GM12891 (cell line): ENCODE measurements around the gene FAM167B.

Experiments used
- PAX5 ChIP-seq: IDR thresholded peaks from 2 replicates; pipeline ENCODE4 v1.6.1; 2011; ENCODE audit warnings: low read length, moderate library complexity, mild to moderate bottlenecking; ENCODE audit not compliant: insufficient read depth, severe bottlenecking
- POLR2A ChIP-seq: IDR thresholded peaks from 2 replicates; pipeline ENCODE4 v1.6.1; 2011; ENCODE audit warnings: low read depth, low read length, control low read depth
- POLR2AphosphoS5 ChIP-seq: IDR thresholded peaks from 2 replicates; pipeline ENCODE4 v1.6.1; 2011; ENCODE audit warnings: low read depth, low read length, control low read depth
- POU2F2 ChIP-seq: IDR thresholded peaks from 2 replicates; pipeline ENCODE4 v1.6.1; 2011; ENCODE audit warnings: low read depth, mild to moderate bottlenecking, control low read depth, low read length, moderate library complexity
- SPI1 ChIP-seq: IDR thresholded peaks from 2 replicates; pipeline ENCODE4 v1.6.1; 2011; ENCODE audit warnings: low read depth, low read length, control low read depth
- TAF1 ChIP-seq: IDR thresholded peaks from 2 replicates; pipeline ENCODE4 v1.6.1; 2011; ENCODE audit warnings: low read depth, low read length, control low read depth

- TF ChIP-seq TAF1 (no peak), POLR2AphosphoS5 (no peak), POLR2A (no peak), POU2F2 (no peak), PAX5 (no peak), SPI1 (no peak)
Measured at GRCh38 chr1:32274646-32275340, 27.8 kb downstream of the FAM167B start.
